CD4-positive, alpha-beta memory T cell (primary cell): ENCODE data around the gene IFT172. TPM values are rescaled to one million over a fixed set of nuclear protein-coding genes. Genes with fewer than 3 reads are reported as not detected.

Experiments used
- CTCF ChIA-PET: fragments of 350-600 bp; sonication (Branson Sonifier 250); formaldehyde crosslinking; loops from one replicate; lab custom pipeline; 2021; ENCODE audit warnings: inconsistent platforms; ENCODE audit not compliant: partially characterized antibody; lab: Charles Lee
- POLR2A ChIA-PET: fragments of 350-600 bp; sonication (Branson Sonifier 250); formaldehyde crosslinking; loops from one replicate; lab custom pipeline; 2021; ENCODE audit not compliant: partially characterized antibody; lab: Charles Lee
- DNase-seq, 5 donors: peaks; one replicate each; pipeline versions ENCODE4 v3.0.0 to v3.0.0-alpha.2; 2020 to 2022; ENCODE audit warnings: mixed read lengths in 1 of 5
- H3K27ac ChIP-seq: one replicate; pipeline ENCODE4 v1.7.0; 2013; ENCODE audit warnings: low read depth, low read length
- H3K27me3 ChIP-seq: 2 replicates; pipeline ENCODE4 v1.7.0; 2013; ENCODE audit warnings: mild to moderate bottlenecking, low read length, moderate library complexity; ENCODE audit not compliant: insufficient read depth
- H3K36me3 ChIP-seq: 2 replicates; pipeline ENCODE4 v1.7.0; 2013; ENCODE audit warnings: mild to moderate bottlenecking, low read length, moderate library complexity; ENCODE audit not compliant: insufficient read depth
- H3K4me1 ChIP-seq: 2 replicates; pipeline ENCODE4 v1.7.0; 2013; ENCODE audit warnings: mild to moderate bottlenecking, low read length, moderate library complexity; ENCODE audit not compliant: insufficient read depth
- H3K4me3 ChIP-seq, 2 donors: one replicate each; pipeline ENCODE4 v1.7.0; 2013; ENCODE audit warnings: low read length in 2 of 2, mild to moderate bottlenecking in 1 of 2
- H3K9me3 ChIP-seq, 2 donors: one replicate each; pipeline ENCODE4 v1.7.0; 2013; ENCODE audit warnings: low read length in 2 of 2, control low read depth in 1 of 2; ENCODE audit not compliant: control insufficient read depth in 1 of 2
- H3K27ac Mint-ChIP-seq, 7 donors: one replicate each; pipeline ENCODE4 v1.8.0; 2020 to 2021; ENCODE audit warnings: mixed read lengths in 7 of 7, mild to moderate bottlenecking in 6 of 7, inconsistent platforms in 3 of 7, moderate library complexity in 3 of 7
- H3K27me3 Mint-ChIP-seq, 2 donors: one replicate each; pipeline ENCODE4 v1.8.0; 2020 to 2021; ENCODE audit warnings: mixed read lengths in 2 of 2
- H3K36me3 Mint-ChIP-seq, 2 donors: one replicate each; pipeline ENCODE4 v1.8.0; 2020 to 2021; ENCODE audit warnings: mixed read lengths in 2 of 2, inconsistent platforms in 1 of 2, mild to moderate bottlenecking in 1 of 2
- H3K4me1 Mint-ChIP-seq, 4 donors: one replicate each; pipeline ENCODE4 v1.8.0; 2020 to 2021; ENCODE audit warnings: mixed read lengths in 4 of 4, mild to moderate bottlenecking in 1 of 4
- H3K4me3 Mint-ChIP-seq, 8 donors: one replicate each; pipeline ENCODE4 v1.8.0; 2020 to 2021; ENCODE audit warnings: mixed read lengths in 8 of 8, mild to moderate bottlenecking in 7 of 8, moderate library complexity in 6 of 8, inconsistent platforms in 3 of 8
- H3K9me3 Mint-ChIP-seq, 8 donors: one replicate each; pipeline ENCODE4 v1.8.0; 2020 to 2021; ENCODE audit warnings: mixed read lengths in 8 of 8, mild to moderate bottlenecking in 5 of 8, inconsistent platforms in 3 of 8, moderate library complexity in 1 of 8
- intact Hi-C: fragments of 100-400 bp; cut with micrococcal nuclease; formaldehyde crosslinking; loops from one replicate; pipeline ENCODE4 v1.15.1; 2023
- polyA plus RNA-seq, 2 donors: library from polyadenylated mRNA; unstranded; fragments of 300-500 nt; fragmentation: Illumina TruSeq; gene quantifications; one replicate each; pipeline ENCODE4 v1.2.3, GENCODE V29; 2021
- total RNA-seq, 2 experiments: library from RNA; stranded (reverse); gene quantifications; one replicate each; pipeline ENCODE4 v1.2.3, GENCODE V29; 2021

IFT172 gene
- total and polyA plus RNA-seq, 4 experiments from 2014 or later: 2.1 to 24.4 (median 14.4) TPM

DNA sequence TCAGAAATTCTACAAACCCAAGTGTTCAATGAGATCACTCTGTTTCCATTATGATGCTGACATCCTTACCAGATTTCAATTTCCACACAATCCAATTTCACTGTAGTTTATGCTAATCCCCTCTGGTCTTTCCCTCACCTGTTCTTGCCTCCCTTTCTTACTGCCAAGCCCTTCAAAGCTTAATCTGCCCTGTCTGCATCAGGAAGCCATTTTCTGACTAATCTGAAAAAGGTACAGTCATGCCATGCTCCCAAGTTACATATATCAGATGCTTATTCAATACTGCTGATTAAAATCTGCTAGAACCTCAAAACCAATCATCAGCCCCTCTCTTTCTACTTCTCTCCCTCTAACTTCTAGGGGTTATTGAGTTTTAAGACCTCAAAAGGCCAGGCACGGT is 38.4 kb downstream of the IFT172 start:
- CTCF ChIA-PET: no interaction called here
- Mint-ChIP-seq H3K27ac (no peak overlapping the region), H3K9me3 (no peaks in the 10 kb centered on the region), H3K27me3 (no peaks in the 10 kb centered on the region), H3K4me1 (peaks cover 0 to 1% (median under 1%) of the 10 kb centered on the region in 4 donors), H3K4me3 (no peak overlapping the region), H3K36me3 (peaks cover 15 to 19% of the 10 kb centered on the region in 2 donors)
- no peak for DNase-seq
- H3K27ac ChIP-seq: no peak overlapping the region
- POLR2A ChIA-PET: no interaction called here
- no peaks in the 10 kb centered on the region for H3K9me3 ChIP-seq
- no peaks in the 10 kb centered on the region for H3K27me3 ChIP-seq
- H3K4me1 ChIP-seq: no peaks in the 10 kb centered on the region
- H3K4me3 ChIP-seq: no peak overlapping the region
- intact Hi-C loops: no loop called here
- peaks cover 7% of the 10 kb centered on the region for H3K36me3 ChIP-seq

DNA sequence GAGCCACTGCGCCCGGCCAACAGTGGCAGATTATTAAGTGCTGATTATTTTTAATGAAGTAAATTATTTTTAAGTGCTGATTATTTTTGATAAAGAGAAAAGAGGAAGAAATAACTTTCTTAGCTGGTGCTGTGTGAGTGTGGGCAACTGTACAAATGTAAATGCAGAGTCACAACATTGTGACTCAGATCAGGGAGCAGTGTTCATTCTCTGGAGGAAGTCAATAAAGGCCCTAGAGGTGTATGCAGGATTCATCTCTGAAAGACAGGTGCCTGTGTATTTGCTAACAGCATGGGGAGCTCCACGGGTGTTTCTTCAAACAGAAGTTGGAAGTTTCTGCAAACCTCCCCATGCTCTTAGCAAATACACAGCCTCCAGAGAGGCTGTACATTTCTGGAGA is 41.2 kb downstream of the IFT172 start:
- intact Hi-C loops: no loop called here
- ChIA-PET POLR2A (interaction anchor here (1.1 kb wide), 1 partner anchor 69 kb away, joined by 3 read pairs; no protein-coding TSS in a partner anchor), CTCF (no interaction called here)
- H3K27ac ChIP-seq: no peak overlapping the region
- peaks cover 0 to 5% (median 1%) of the 10 kb centered on the region in 4 donors for H3K4me1 Mint-ChIP-seq
- H3K9me3 Mint-ChIP-seq: peaks cover 0 to 2% (median 0%) of the 10 kb centered on the region in 8 donors
- no peaks in the 10 kb centered on the region for H3K9me3 ChIP-seq
- no peaks in the 10 kb centered on the region for H3K27me3 Mint-ChIP-seq
- H3K4me3 Mint-ChIP-seq: no peak overlapping the region
- H3K4me3 ChIP-seq: no peak overlapping the region
- H3K36me3 Mint-ChIP-seq: peaks cover 9 to 18% of the 10 kb centered on the region in 2 donors
- no peaks in the 10 kb centered on the region for H3K36me3 ChIP-seq
- DNase-seq: no peak
- no peaks in the 10 kb centered on the region for H3K4me1 ChIP-seq
- peak overlapping the region in 1 of 7 donors; percentile 64 for H3K27ac Mint-ChIP-seq
- no peaks in the 10 kb centered on the region for H3K27me3 ChIP-seq

DNA sequence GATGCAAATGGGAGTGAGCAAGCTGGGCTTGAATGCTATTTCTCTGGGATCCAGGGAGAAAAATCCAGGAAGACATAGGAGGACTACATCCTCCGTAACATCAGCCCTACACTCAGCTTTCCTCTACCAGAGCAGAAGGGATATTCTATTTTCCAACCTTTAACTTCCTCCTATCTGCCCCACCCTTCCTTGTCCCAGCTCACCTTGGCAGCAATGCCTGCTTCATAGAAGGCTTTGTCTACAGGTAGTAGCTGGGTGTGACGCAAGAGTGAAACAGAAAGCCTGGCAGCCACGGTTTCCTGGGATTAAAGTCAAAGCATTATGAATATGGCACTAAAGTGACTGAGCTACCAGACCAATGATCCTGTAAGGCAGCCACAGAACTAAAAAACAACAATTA is 43.5 kb downstream of the IFT172 start:
- Histone ChIP-seq H3K36me3 (peaks cover 9% of the 10 kb centered on the region), H3K9me3 (no peaks in the 10 kb centered on the region), H3K4me3 (no peak overlapping the region), H3K27ac (no peak overlapping the region), H3K4me1 (no peaks in the 10 kb centered on the region), H3K27me3 (no peaks in the 10 kb centered on the region)
- peak overlapping the region in 5 of 7 donors; percentile 42 to 70 (median 66) for H3K27ac Mint-ChIP-seq
- DNase-seq: no peak
- peaks cover 0 to 2% (median 0%) of the 10 kb centered on the region in 8 donors for H3K9me3 Mint-ChIP-seq
- H3K36me3 Mint-ChIP-seq: peaks cover 18 to 31% of the 10 kb centered on the region in 2 donors
- intact Hi-C loops: no loop called here
- POLR2A ChIA-PET: no interaction called here
- H3K27me3 Mint-ChIP-seq: no peaks in the 10 kb centered on the region
- peaks cover 0 to 9% (median 5%) of the 10 kb centered on the region in 4 donors for H3K4me1 Mint-ChIP-seq
- CTCF ChIA-PET: interaction anchor here (0.7 to 1.0 kb wide), 2 partner anchors 10 to 167 kb away, joined by 3 read pairs; no protein-coding TSS in a partner anchor
- H3K4me3 Mint-ChIP-seq: no peak overlapping the region

DNA sequence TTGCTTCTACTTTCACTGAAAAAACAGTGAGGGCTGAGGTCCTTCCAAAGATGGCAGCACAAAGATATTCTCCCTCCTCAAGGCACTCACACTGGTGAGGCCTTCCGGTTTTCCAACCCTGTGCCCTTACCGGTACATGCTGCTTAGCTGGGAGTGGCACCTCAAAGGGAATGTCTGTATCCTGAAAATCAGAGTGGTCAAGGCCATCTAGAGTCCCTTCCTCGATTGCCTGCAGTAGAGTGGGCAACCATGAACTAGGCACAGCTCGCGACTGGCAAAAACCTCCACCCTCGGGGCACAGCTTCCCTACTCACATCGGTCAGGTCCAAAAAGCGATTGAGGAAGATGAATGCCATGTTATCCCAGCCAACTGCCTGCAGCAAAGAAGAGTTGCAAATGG is 43.9 kb downstream of the IFT172 start:
- ChIA-PET POLR2A (no interaction called here), CTCF (interaction anchor here (1.0 kb wide), 1 partner anchor 10 kb away, joined by 3 read pairs; no protein-coding TSS in a partner anchor)
- peaks cover 0 to 3% (median 0%) of the 10 kb centered on the region in 8 donors for H3K9me3 Mint-ChIP-seq
- H3K27ac Mint-ChIP-seq: peak overlapping the region in 2 of 7 donors; percentile 42 to 46
- peaks cover 23 to 35% of the 10 kb centered on the region in 2 donors for H3K36me3 Mint-ChIP-seq
- no peaks in the 10 kb centered on the region for H3K27me3 ChIP-seq
- H3K4me1 ChIP-seq: no peaks in the 10 kb centered on the region
- no peak overlapping the region for H3K27ac ChIP-seq
- no peak overlapping the region for H3K4me3 ChIP-seq
- H3K9me3 ChIP-seq: no peaks in the 10 kb centered on the region
- peaks cover 0 to 9% (median 5%) of the 10 kb centered on the region in 4 donors for H3K4me1 Mint-ChIP-seq
- H3K4me3 Mint-ChIP-seq: no peak overlapping the region
- no peak for DNase-seq
- peaks cover 13% of the 10 kb centered on the region for H3K36me3 ChIP-seq
- intact Hi-C loops: no loop called here
- no peaks in the 10 kb centered on the region for H3K27me3 Mint-ChIP-seq

DNA sequence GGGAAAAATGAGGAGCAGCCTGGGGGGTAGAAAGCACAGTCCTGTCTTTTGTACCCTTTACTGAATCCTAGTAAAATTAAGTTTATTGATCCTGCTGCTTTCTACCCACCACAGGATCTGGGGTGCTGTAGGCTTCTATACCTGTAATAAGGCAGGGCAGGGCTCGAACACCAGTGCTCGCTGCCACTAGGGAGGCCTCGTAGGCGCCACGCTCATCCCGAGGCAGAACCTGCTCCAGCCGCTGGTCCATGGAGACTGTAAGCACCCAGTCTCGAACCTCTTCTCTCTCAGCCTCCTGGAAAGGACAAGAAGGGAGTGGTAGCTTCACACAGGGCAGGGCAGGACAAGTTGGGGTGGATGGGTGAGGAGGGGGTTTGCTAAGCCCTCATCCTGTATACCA is 44.4 kb downstream of the IFT172 start:
- Mint-ChIP-seq H3K27ac (no peak overlapping the region), H3K9me3 (peaks cover 0 to 3% (median 0%) of the 10 kb centered on the region in 8 donors), H3K4me3 (no peak overlapping the region), H3K4me1 (peaks cover 0 to 9% (median 5%) of the 10 kb centered on the region in 4 donors), H3K36me3 (peaks cover 27 to 40% of the 10 kb centered on the region in 2 donors), H3K27me3 (no peaks in the 10 kb centered on the region)
- no peak for DNase-seq
- Histone ChIP-seq H3K27ac (no peak overlapping the region), H3K27me3 (no peaks in the 10 kb centered on the region), H3K4me3 (no peak overlapping the region), H3K36me3 (peaks cover 18% of the 10 kb centered on the region), H3K4me1 (no peaks in the 10 kb centered on the region), H3K9me3 (no peaks in the 10 kb centered on the region)
- POLR2A ChIA-PET: no interaction called here
- CTCF ChIA-PET: interaction anchor here (1.0 kb wide), 1 partner anchor 9 kb away, joined by 3 read pairs; no protein-coding TSS in a partner anchor
- intact Hi-C loops: no loop called here

DNA sequence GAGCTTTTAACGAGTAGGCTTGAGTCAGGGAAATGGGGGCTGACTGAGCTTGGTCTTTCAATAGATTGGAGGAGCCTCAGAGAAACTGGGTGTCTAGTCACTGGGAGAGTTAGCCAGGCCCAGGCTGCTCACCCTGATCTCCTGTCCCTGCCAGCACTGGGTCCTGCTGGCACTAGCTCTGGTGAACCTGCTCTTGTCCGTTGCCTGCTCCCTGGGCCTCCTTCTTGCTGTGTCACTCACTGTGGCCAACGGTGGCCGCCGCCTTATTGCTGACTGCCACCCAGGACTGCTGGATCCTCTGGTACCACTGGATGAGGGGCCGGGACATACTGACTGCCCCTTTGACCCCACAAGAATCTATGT is 46.6 kb downstream of the IFT172 start:
- ChIA-PET POLR2A (no interaction called here), CTCF (no interaction called here)
- H3K36me3 Mint-ChIP-seq: peaks cover 33 to 50% of the 10 kb centered on the region in 2 donors
- no peaks in the 10 kb centered on the region for H3K27me3 Mint-ChIP-seq
- H3K27ac Mint-ChIP-seq: peak overlapping the region in 5 of 7 donors; percentile 48 to 88 (median 68)
- DNase-seq: no peak
- H3K4me1 Mint-ChIP-seq: peaks cover 0 to 9% (median 5%) of the 10 kb centered on the region in 4 donors
- peaks cover 0 to 3% (median 0%) of the 10 kb centered on the region in 8 donors for H3K9me3 Mint-ChIP-seq
- no peaks in the 10 kb centered on the region for H3K9me3 ChIP-seq
- no peaks in the 10 kb centered on the region for H3K4me1 ChIP-seq
- H3K36me3 ChIP-seq: peaks cover 35% of the 10 kb centered on the region
- H3K4me3 ChIP-seq: no peak overlapping the region
- H3K27ac ChIP-seq: no peak overlapping the region
- H3K27me3 ChIP-seq: no peaks in the 10 kb centered on the region
- H3K4me3 Mint-ChIP-seq: peak overlapping the region in 1 of 8 donors; percentile 14
- intact Hi-C loops: no loop called here

DNA sequence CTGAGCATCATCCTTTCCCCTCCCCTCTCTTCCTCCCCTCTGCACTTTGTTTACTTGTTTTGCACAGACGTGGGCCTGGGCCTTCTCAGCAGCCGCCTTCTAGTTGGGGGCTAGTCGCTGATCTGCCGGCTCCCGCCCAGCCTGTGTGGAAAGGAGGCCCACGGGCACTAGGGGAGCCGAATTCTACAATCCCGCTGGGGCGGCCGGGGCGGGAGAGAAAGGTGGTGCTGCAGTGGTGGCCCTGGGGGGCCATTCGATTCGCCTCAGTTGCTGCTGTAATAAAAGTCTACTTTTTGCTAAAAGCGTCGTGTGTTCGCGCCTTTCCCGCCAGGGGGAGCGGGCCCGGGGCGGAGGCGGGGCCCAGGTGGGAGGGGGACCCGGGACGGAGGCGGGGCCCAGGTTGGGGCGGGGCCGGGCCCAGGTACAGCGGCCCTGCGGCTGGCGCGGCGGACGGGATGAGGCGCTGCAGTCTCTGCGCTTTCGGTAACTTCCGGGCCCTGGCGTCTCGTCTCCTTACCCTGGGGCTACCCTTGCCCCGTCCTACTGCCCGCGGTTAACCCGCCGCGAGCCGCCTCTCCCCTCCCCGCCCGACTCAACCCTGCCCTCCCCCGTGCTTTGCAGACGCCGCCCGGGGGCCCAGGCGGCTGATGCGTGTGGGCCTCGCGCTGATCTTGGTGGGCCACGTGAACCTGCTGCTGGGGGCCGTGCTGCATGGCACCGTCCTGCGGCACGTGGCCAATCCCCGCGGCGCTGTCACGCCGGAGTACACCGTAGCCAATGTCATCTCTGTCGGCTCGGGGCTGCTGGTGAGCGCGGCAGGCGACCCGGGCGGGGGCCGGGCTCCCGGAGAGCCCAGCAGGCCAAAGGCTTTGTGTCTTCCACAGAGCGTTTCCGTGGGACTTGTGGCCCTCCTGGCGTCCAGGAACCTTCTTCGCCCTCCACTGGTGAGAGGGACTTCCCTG is 47.3 kb downstream of the IFT172 start, which contains the start of gene KRTCAP3:
Gene KRTCAP3, plus strand, starts transcription at position 424 of the 962 bp plus-strand sequence. Its CDS starts 32 bp downstream, at position 456.
- Histone ChIP-seq H3K27me3 (no peaks in the 10 kb centered on the region), H3K9me3 (no peaks in the 10 kb centered on the region), H3K27ac (no peak within 1 kb of the TSS), H3K4me3 (no peak within 1 kb of the TSS), H3K36me3 (peaks cover 37% of the 10 kb centered on the region), H3K4me1 (no peaks in the 10 kb centered on the region)
- peak within 1 kb of the TSS; percentile 23 to 88 (median 68) for H3K27ac Mint-ChIP-seq
- DNase-seq: peak; percentile 41 to 60 (median 49)
- H3K36me3 Mint-ChIP-seq: peaks cover 36 to 50% of the 10 kb centered on the region in 2 donors
- ChIA-PET CTCF (interaction anchor here (1.1 kb wide), 1 partner anchor 10 kb away, joined by 4 read pairs; no protein-coding TSS in a partner anchor), POLR2A (no interaction called here)
- intact Hi-C loops: no loop called here
- H3K27me3 Mint-ChIP-seq: no peaks in the 10 kb centered on the region
- peak within 1 kb of the TSS in 1 of 8 donors; percentile 14 for H3K4me3 Mint-ChIP-seq
- H3K4me1 Mint-ChIP-seq: peaks cover 0 to 9% (median 5%) of the 10 kb centered on the region in 4 donors
- peaks cover 0 to 3% (median 0%) of the 10 kb centered on the region in 8 donors for H3K9me3 Mint-ChIP-seq
